GM19240 (cell line): Measurements from ENCODE around the gene MITF.

Experiments
- DNase-seq: peaks from one replicate; pipeline ENCODE4 v3.0.0; 2011; ENCODE audit warnings: low spot score; ENCODE audit not compliant: insufficient read length

The MITF gene

DNA sequence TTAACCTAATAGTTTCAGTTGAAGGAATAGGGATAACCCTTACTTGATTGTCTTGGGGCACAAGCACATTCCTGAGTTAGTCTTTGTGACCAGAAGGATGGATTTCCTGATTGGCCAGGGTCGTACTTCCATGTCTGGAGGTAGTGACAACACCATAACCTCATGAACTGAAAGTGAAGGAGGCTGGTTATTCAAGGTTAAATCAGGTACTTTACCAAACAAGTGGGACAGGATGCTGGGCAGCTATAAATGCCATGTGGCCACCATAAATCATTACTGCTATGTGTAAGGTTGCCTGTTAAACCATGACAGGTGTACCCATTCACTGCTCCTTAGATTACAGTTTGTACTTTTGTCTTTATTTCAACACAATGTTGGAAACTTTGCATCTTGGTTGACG, 132.0 kb downstream of the MITF start:
- no peak for DNase-seq

DNA sequence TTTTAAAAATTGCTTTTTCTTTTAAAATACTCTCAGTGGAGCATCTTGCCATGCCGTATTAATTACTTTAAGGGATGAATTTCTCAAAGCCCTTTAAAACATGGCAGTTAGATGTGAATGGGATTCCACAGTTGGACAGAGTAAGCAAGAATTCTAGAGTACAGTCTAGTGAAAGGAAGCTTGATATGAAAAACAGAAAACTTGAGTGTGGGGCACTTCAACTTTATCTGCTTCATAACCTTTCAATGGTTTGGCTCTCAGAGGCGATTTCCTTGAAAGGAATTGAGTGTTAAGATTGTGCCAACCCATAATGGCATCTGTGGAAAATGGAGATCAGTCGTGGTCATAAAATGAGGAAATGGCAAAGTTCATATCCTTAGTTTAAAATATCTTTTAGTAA, 132.6 kb downstream of the MITF start:
- no peak for DNase-seq

DNA sequence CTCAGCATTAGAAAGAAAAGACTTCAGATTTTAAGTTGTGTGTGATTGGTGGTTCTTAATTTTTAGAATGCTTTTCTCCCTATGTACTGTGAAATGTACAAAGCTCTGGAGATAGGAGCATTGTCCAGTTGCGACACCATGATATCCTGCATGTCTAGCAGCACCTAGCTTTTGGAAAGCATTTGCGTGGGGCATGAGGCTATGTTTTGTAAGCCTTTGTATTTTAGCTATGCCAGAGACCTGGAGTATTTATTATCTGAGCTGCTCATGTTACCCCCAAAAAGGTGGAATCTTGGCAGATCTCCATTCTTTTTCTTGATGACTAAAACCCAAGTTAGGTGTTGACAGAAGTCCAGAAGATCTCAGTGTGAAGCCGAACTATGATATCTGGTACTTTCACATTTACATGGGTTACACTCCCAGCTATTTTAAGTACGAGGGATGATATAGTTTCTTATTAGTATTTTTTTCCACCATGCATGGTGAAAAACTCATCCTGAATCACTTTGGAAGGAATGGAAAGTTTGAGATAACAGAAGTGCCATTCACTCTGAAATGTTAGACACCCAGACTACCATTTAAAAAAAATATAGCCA, 133.6 kb downstream of the MITF start:
- no peak for DNase-seq

DNA sequence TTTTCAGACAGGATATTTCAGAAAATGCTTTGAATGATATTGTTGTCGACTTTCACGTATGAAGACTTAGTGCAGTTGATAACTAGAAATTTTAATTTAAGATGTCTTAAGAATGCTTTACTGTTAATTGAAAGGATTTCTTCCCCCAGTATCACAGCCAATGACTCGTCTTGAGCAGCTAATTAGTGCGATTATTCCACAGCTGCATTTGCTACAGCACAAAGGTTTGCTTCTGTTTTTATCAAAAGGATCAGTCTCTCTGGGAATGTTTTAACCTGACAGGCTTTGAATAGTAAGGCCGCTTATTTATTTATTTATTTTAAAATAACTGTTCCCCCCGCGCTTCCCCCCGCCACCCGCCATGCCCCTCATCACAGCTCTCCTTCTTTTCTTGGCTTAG, 136.8 kb downstream of the MITF start:
- DNase-seq, result no peak

DNA sequence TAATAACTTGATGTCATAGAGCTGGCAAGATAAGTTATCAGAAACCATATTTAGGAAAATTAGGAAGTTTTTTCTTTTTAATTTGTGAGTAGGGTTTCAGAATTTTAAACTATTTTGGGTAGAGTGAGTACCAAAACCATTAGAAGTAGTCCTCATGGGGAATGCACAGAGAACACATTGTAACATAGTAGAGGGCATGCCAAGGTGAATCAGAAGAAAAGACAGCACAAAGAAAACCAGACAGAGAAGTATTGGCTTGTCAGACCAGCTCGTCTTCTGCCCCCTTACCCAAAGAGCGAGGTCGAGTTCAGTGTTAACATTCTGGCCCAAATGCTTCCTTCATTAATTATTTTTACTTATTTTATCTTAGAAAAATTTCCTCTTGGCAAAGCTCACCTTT, 139.0 kb downstream of the MITF start:
- DNase-seq, result no peak

DNA sequence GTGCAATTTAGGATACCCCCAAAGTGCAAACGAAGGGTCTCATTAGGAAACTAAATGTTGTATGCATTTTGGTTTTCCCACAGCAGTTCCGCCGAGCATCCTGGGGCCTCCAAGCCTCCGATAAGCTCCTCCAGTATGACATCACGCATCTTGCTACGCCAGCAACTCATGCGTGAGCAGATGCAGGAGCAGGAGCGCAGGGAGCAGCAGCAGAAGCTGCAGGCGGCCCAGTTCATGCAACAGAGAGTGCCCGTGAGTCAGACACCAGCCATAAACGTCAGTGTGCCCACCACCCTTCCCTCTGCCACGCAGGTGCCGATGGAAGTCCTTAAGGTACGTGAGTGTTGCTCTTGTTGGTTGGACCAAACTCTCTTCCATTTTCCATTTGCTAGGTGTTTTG, 139.8 kb downstream of the MITF start:
- DNase-seq, result no peak

DNA sequence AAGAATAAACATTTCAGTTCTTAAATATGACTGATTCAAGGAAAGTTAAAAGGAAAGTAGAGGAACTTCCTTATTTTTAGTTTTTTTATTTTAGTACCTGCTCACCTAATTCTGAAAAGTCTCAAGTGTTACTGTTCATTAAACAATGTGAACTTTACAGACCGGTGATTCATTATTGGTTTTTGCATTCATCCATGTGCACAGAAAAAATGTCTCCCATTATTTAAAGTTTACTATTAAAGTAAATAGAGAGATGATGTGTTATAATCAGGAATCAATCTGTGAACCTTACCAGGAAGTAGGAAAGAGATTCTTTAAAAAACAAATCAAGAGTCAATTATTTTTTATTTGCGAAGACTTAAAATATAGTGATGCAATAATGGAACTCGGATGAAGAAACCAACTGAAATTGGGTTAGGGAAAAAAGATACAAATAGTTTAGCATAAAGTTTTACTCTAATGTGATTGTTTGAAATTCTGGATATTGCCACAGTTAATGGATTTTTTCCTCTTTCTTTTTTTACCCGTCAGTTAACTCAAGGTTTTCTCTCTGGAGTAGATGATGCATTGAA, 140.9 kb downstream of the MITF start:
- DNase-seq, result no peak

DNA sequence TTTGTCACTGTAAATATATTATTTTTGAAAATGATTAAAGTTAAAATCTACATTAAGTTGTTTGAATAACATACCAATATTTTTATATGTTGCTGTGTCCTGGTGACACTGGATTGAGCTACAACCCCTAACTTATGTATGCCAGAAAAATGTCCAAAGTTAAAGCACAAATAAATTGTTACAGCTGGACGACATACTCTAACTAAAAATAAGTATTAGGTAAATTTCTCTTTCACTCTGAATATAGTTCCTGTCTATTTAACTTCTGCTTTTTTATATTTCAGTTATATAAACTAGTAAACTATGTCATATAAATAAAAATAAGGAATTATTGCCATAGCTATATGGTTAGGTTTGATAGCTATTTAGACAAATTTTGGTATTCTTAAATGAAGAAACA, 141.8 kb downstream of the MITF start:
- DNase-seq, result no peak

DNA sequence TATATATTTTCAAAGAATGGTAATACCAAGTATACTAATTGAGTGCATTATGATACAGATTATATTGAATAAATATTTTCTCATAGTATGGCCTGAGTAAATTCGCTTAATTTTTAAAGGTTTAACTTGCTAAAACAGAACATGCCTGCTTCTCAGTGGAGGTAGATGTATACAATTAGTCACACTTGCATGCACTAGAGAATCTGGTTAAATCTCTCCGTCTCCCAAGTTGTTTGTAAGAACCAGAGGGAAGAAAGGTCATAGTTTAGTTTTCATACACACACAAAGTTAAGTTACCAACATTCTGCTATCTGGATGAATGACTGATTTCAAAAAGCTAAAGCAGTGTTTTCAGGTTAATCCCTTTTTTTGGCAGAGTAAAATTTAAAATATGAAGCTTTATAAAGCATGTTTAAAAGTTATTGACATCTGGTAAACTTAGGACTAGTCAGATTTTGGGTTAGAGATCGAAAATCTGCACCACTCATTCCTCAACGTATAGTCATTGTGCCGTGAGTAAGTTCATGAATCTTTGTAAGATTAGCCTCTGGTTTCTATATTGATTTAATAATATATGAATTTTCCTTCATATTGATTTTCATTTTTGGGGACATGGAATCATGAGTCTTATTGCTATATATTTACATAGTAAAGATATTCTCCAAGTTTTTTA, 142.6 kb downstream of the MITF start:
- DNase-seq, result no peak

DNA sequence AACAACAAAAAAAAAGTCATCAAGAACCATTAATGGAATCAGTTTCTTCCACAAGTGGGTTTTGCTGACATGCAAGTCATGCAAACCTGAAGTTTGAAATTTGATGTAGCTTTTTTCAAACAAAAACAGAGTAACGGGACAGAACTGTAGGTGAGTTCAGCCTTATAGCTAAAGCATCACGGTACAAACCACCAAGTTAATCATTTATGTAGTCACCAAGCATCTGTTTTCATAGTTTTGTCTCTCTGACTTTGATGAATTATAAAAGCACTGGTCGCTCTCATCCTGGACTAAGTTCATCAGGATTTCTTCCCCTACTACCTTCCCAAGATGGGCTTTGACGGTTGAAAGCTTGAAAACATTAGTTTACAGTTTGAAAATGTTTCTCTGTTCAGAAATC, 143.3 kb downstream of the MITF start:
- no peak for DNase-seq

DNA sequence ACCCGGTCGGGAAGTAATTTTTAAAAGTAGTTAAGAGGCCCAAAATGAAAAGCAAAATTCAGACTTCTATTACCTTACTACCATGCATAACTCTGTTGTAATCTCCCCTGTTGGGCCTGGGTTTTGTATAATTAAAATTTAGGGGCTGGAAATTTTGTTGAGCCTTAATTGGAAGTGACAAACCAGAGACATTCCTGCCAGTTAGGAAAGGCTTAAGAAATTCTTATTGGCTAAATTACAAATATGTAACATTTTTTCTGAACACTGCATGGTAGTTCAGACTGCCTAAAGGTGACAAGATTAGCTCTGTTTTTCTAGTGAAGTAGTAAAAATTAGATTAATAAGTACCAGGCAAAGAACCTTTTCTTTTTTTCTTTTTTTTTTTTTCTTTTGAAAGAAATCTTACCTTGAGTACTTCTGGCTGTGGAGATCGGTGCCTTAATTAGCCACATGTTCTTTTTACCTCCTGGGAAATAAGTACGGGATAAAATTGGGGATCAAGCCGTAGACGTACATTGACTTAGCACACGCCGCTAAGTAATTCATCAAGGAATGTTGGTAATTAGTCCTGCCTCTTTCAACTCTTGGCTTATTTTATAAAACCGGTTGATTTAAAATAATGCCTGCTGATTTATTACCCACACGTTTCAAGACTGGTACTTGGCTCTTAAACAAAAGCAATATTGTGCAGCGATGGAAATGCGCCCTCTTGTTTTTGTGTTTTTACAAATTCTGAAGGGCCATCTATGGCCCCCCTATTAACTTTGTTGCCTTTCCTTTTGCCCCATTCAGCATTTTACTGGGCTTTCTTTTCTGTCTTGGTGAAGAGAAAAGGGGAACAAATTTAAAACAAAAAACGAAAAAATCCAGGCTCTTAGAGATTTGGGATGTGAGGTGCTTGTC, 149.0 kb downstream of the MITF start:
- DNase-seq, result no peak

DNA sequence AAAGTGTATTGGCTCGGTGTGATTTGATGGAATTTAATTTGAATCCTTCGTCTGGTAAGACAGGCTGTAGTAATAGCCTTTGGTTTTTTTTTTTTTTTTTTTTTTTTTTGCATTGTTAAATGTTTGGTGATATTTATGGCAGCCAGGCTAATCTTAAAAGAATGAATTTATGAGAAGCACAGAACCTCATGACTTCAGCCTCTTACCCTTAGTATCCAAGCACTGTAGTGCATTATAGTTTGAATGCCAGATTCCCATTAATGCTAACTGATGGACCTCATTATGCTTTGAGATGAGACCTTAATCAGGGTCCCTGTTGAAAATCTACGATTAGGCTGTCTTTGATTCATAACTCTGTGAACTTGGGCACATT, 149.7 kb downstream of the MITF start:
- no peak for DNase-seq

DNA sequence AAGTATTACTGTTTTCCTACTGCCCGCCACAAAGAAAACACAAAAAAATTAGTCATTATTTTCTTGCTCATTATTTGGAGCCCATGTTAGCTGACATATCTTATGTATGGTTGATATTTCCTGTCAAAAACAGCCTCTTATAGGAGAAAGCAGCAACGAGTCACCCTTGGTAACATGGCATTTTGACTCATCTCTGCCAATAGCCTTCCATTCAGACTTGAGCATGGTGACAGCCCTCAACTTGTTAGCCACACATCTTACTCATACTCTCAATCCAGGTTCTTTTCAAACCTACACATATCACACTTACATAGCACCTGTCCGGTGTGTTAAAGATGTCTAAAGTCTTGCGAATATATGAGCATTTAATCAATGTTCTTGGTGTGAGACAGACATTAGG, 150.8 kb downstream of the MITF start:
- DNase-seq, result no peak

DNA sequence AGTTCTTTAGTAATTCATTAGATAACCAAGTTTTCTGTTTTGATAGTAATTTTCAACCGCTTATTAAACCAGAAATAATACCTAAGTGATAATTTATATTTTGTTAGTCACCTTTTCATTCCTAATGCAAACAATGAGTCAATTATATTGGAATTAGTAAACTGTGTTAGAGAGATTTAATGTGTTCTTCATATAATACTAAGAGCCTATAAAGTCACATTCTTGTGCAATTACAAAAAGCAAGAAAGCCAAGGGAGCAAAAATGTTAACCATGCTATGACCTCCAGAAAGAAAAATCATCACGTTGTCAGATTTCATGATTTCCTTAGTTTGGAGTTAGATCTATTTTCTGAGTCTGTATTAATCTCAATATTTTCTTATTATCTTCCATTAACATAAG, 151.4 kb downstream of the MITF start:
- DNase-seq, result no peak

DNA sequence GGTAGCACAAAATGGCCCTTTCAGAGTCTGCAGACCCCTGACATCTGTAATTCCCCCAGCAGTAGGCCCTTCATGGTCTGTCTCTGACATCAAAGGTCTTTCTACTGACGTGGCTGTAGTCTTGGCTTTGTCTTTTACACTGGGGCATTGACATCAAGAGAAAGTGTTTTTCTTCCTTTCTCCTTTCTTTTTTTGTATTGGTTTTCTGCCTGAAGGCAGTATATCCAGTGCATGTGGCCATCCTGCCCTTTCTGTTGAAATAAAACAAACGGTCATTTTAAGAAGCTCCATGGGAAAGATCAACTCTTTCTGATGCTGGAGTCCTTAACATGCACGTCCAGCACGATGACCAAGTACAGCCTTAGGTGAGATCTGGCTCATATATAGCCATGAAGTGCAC, 153.4 kb downstream of the MITF start:
- DNase-seq, result no peak

DNA sequence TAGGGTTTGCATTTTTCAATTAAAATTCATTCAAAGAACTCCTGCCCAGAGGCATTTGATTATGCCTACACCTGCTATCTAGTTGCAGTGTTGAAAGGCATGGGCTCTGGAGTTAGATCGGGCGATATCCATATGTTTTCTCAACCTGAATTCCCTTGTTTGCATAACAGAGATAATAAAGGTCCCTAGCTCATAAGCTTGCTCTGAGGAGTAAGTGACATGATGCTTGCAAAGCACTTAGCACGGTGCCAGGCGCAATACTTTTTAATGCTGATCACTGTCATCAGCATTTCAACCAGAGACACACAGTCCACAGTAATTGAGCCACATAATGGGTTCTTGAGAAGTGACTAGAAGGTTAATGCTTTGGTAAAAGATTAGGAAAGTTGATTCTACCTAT, 154.0 kb downstream of the MITF start:
- no peak for DNase-seq

DNA sequence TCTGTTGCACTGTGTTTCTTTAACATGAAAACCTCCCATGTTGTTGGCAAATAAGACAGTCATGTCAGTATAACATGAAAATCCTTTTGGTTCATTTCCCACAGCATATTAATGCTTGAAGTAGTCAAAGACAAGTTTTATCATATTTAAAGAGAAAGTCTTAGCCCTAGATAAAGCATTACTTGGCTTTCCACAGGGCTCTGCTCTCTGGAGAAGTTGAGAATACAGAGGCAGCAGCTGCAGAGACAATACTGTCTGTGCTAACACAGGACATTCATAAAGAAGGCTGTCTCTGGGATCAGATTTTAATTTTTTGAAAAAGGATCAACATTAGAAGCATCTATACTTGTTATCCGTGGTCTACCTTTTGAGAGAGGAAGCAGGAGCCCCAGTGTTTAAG, 156.8 kb downstream of the MITF start:
- DNase-seq, result no peak

DNA sequence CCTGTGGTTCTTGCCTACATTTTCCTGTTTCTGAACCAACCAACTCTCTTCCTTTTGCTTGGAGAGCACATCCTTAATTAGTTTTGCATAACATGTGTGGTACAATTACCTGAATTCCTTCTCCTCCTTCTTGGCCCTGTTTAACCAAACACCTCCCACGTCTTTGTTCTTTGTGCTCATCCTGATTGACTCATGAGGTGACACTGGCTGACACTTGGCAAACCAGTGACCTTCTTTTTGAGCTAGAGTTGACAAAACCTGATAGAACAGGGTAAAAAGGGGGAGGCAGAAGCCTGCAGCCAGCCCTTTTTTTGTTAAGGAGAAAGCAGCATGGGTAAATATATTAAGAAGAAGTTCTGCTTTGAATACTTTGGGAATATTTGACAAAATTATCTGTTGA, 161.1 kb downstream of the MITF start:
- DNase-seq, result no peak

DNA sequence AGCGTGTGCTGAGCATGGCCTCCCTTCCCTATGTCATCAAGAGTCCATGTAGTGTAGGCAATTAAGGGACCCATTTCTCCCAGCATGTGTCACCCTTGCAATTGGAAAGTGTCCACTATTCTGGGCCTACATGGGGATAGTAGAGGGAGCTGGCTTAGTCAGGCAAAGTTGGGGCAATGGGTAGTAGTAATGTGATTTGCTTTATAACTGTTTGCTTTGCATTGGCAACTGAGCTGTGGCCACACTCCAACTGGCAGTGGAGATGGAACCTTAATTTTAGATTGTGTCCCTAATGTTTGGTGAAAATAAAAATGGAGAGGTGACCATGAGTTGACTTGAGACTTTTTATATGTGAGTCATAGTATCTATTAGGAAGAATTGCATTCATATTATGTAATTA, 162.5 kb downstream of the MITF start:
- no peak for DNase-seq

DNA sequence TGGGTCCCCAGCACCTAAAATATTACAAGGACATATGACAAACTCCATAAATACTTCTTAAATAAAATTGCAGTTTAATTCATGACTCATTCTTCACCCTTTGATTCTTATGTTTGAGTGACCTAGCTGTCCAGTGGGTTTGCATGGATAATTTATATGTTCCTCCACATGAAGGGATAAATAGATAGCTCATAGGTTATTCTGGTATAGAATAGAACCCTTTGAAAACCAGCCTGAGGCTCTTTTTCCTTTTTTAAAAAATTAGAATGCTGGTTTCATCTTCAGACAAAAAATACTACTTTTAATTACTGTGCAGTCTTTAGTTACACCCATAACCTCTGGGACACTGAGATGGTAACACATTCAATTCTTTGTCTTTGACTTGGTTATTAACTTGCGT, 163.1 kb downstream of the MITF start:
- DNase-seq, result no peak

DNA sequence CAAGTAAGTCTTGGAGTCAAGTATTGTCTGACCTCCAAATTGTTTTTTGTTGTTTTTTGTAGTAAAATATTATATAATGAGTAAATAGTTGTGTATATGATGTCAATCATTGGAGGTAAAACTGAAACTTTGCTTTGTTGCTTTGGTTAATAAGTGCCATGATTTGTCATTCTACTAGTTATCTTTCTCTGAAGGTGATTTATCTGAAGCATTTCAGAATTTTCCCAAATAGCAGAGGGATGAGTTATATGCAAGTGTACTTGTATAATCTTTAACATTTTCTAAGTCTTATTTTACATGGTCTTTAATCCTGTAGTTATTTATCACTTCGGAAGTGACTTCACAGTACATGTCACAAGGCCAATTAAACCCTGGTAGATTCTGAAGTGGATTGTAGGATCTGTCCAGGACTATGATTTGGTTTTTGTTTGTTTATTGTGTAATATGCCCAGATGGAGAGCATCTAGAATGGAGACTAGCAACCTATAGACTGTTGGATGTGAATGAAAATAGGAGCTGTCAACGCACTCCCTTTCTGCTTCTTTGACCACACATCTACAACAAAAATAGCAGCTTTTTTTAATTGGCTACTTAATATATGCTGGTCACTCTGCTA, 167.2 kb downstream of the MITF start:
- DNase-seq, result no peak

DNA sequence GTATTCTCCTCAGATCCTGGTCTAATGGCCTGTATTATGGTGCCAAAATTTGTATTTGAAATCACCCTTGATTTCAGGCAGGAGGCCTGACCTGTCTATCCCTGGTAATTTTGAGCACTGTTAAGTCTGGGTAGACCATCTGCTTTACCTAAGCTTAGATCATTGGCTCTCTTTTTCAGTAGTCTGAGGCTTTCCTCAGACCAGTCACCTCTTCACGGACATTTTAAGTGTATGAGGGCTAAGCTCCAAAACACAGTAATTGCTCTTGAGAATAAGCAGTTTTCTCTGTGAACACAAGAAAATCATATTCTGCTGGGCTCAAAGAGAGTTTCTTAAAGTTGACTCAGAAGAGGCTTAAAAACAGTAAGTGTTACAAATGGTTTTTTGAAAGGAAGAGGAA, 168.3 kb downstream of the MITF start:
- no peak for DNase-seq
